SK-N-SH (cell line): ENCODE results near the gene CCDC6. TPM values are rescaled to one million over a fixed set of nuclear protein-coding genes. Genes with fewer than 3 reads are reported as not detected.
A peak's percentile ranks its signal among the peaks of the same experiment; 100 is the strongest.

ENCODE experiments used
- CTCF ChIA-PET: fragments of 300-600, 350-600 bp; formaldehyde crosslinking; extraction: SDS; loops from one replicate; lab custom pipeline; 2021; lab: Yijun Ruan, JAX
- POLR2A ChIA-PET: fragments of 350-600 bp; sonication (Branson Sonifier 250); formaldehyde crosslinking; extraction: SDS; loops from one replicate; lab custom pipeline; 2020; ENCODE audit warnings: antibody characterized with exemption, inconsistent platforms; lab: Yijun Ruan, JAX
- DNase-seq: peaks from one replicate; pipeline ENCODE4 v3.0.0; 2012
- H2AFZ ChIP-seq: fragments of 200-600 bp; sonication (generic); 2 replicates; pipeline ENCODE4 v1.8.1; 2016; ENCODE audit warnings: antibody characterized with exemption, mild to moderate bottlenecking, low read depth
- H3F3A ChIP-seq: fragments of 200-600 bp; sonication (generic); replicated peaks from 2 replicates; pipeline ENCODE3; 2016; ENCODE audit warnings: antibody characterized with exemption, mild to moderate bottlenecking; ENCODE audit not compliant: insufficient read depth
- H3K27ac ChIP-seq, 2 experiments: fragments of 200-500 bp in 1 of 2; fragments of 200-600 bp in 1 of 2; sonication (Bioruptor generic) in 1 of 2; sonication (generic), shearing (Covaris generic) in 1 of 2; 2 replicates each; pipeline versions ENCODE4 v1.5.1 to v1.6.1; 2014 to 2016; ENCODE audit warnings: low read depth in 2 of 2, inconsistent platforms in 1 of 2, low read length in 1 of 2, mild to moderate bottlenecking in 1 of 2, mixed read lengths in 1 of 2
- H3K27me3 ChIP-seq: fragments of 200-600 bp; sonication (generic), shearing (Covaris generic); 2 replicates; pipeline ENCODE4 v1.6.1; 2016; ENCODE audit warnings: mixed run types; ENCODE audit not compliant: insufficient read depth
- H3K36me3 ChIP-seq, 2 experiments: fragments of 200-500 bp in 1 of 2; fragments of 200-600 bp in 1 of 2; sonication (Bioruptor generic) in 1 of 2; sonication (generic) in 1 of 2; replicated peaks in 1 of 2; 2 replicates each; pipeline versions ENCODE3 to v1.5.1; 2014 to 2016; ENCODE audit warnings: low read length in 1 of 2, mild to moderate bottlenecking in 1 of 2; ENCODE audit not compliant: insufficient read depth in 2 of 2, control insufficient read depth in 1 of 2
- H3K4me1 ChIP-seq, 2 experiments: fragments of 200-500 bp in 1 of 2; fragments of 200-600 bp in 1 of 2; sonication (Bioruptor generic) in 1 of 2; sonication (generic), shearing (Covaris generic) in 1 of 2; 2 replicates each; pipeline versions ENCODE4 v1.5.1 to v1.6.1; 2014 to 2016; ENCODE audit warnings: low read depth in 1 of 2, low read length in 1 of 2, mixed run types in 1 of 2; ENCODE audit not compliant: insufficient read depth in 2 of 2, control insufficient read depth in 1 of 2
- H3K4me2 ChIP-seq: fragments of 200-600 bp; sonication (generic), shearing (Covaris generic); 2 replicates; pipeline ENCODE4 v1.6.1; 2017; ENCODE audit warnings: mixed run types
- H3K4me3 ChIP-seq, 2 experiments: fragments of 200-500 bp in 1 of 2; fragments of 200-600 bp in 1 of 2; sonication (Bioruptor generic) in 1 of 2; sonication (generic), shearing (Covaris generic) in 1 of 2; 2 replicates each; pipeline versions ENCODE4 v1.5.1 to v1.8.1; 2014 to 2016; ENCODE audit warnings: low read depth in 2 of 2, inconsistent platforms in 1 of 2, low read length in 1 of 2, mild to moderate bottlenecking in 1 of 2, mixed read lengths in 1 of 2, moderate library complexity in 1 of 2
- H3K79me2 ChIP-seq: fragments of 200-600 bp; sonication (generic); 2 replicates; pipeline ENCODE4 v1.8.1; 2017; ENCODE audit warnings: mild to moderate bottlenecking; ENCODE audit not compliant: insufficient read depth
- H3K9ac ChIP-seq: fragments of 200-600 bp; sonication (generic); 2 replicates; pipeline ENCODE4 v1.6.1; 2017; ENCODE audit warnings: mixed run types
- H3K9me2 ChIP-seq: fragments of 200-600 bp; sonication (generic); 2 replicates; pipeline ENCODE4 v1.6.1; 2017; ENCODE audit warnings: mixed run types
- H3K9me3 ChIP-seq: fragments of 200-600 bp; sonication (generic); 2 replicates; pipeline ENCODE4 v1.6.1; 2017; ENCODE audit warnings: mixed run types, mild to moderate bottlenecking, moderate library complexity
- H4K20me1 ChIP-seq: fragments of 200-600 bp; sonication (generic); 2 replicates; pipeline ENCODE4 v1.6.1; 2017; ENCODE audit warnings: mild to moderate bottlenecking, mixed run types; ENCODE audit not compliant: insufficient read depth
- CHD2 ChIP-seq: fragments of 150-350 bp; IDR thresholded peaks from 2 replicates; pipeline ENCODE4 v1.6.1; 2018; ENCODE audit warnings: low read length; ENCODE audit not compliant: partially characterized antibody
- ELF1 ChIP-seq: IDR thresholded peaks from 2 replicates; pipeline ENCODE4 v1.4.0; 2012
- EP300 ChIP-seq, 2 experiments: IDR thresholded peaks; 2 replicates each; pipeline versions ENCODE4 v1.4.0 to v1.6.1; 2012; ENCODE audit warnings: borderline replicate concordance in 1 of 2, low read depth in 1 of 2, low read length in 1 of 2
- FOSL2 ChIP-seq: IDR thresholded peaks from 2 replicates; pipeline ENCODE4 v1.4.0; 2012; ENCODE audit warnings: low read depth, mild to moderate bottlenecking, moderate library complexity, borderline replicate concordance
- FOXJ3 ChIP-seq: sonication (generic); formaldehyde crosslinking; IDR thresholded peaks from 2 replicates; pipeline ENCODE4 v1.5.1; 2020; ENCODE audit warnings: mild to moderate bottlenecking, missing genetic modification reagents
- FOXM1 ChIP-seq: IDR thresholded peaks from 2 replicates; pipeline ENCODE4 v1.4.0; 2012; ENCODE audit warnings: low read depth, mild to moderate bottlenecking
- GABPA ChIP-seq: IDR thresholded peaks from 2 replicates; pipeline ENCODE4 v1.4.0; 2012; ENCODE audit warnings: low read depth, mild to moderate bottlenecking
- MEF2A ChIP-seq: IDR thresholded peaks from 2 replicates; pipeline ENCODE4 v1.4.0; 2012; ENCODE audit warnings: low read depth, borderline replicate concordance
- MXI1 ChIP-seq: IDR thresholded peaks from 2 replicates; pipeline ENCODE4 v1.6.1; 2012; ENCODE audit warnings: mild to moderate bottlenecking, low read depth, low read length, improper control_type of control experiment
- NFIC ChIP-seq: IDR thresholded peaks from 2 replicates; pipeline ENCODE4 v1.4.0; 2012; ENCODE audit warnings: borderline replicate concordance
- NRF1 ChIP-seq: IDR thresholded peaks from 2 replicates; pipeline ENCODE4 v1.6.1; 2012; ENCODE audit warnings: low read depth, mild to moderate bottlenecking, low read length
- POLR2AphosphoS5 ChIP-seq: IDR thresholded peaks from 2 replicates; pipeline ENCODE4 v1.6.1; 2012; ENCODE audit warnings: low read depth, low read length
- RAD21 ChIP-seq: IDR thresholded peaks from 2 replicates; pipeline ENCODE4 v1.6.1; 2012; ENCODE audit warnings: mild to moderate bottlenecking, low read length
- RCOR1 ChIP-seq: fragments of 150-350 bp; IDR thresholded peaks from 2 replicates; pipeline ENCODE4 v1.6.1; 2017; ENCODE audit warnings: antibody characterized with exemption, low read length
- RFX5 ChIP-seq: IDR thresholded peaks from 2 replicates; pipeline ENCODE4 v1.6.1; 2012; ENCODE audit warnings: mild to moderate bottlenecking, improper control_type of control experiment, low read length
- SIN3A ChIP-seq: IDR thresholded peaks from 2 replicates; pipeline ENCODE4 v1.6.1; 2012; ENCODE audit warnings: low read depth, mild to moderate bottlenecking, low read length, moderate library complexity, borderline replicate concordance
- SMC3 ChIP-seq: IDR thresholded peaks from 2 replicates; pipeline ENCODE4 v1.6.1; 2012; ENCODE audit warnings: low read depth, low read length, improper control_type of control experiment
- TAF1 ChIP-seq: IDR thresholded peaks from 2 replicates; pipeline ENCODE4 v1.6.1; 2012; ENCODE audit warnings: low read depth, mild to moderate bottlenecking, low read length, moderate library complexity, borderline replicate concordance
- TEAD4 ChIP-seq: IDR thresholded peaks from 2 replicates; pipeline ENCODE4 v1.4.0; 2012; ENCODE audit warnings: mild to moderate bottlenecking, borderline replicate concordance; ENCODE audit not compliant: insufficient read depth
- YY1 ChIP-seq: IDR thresholded peaks from 2 replicates; pipeline ENCODE4 v1.4.0; 2012; ENCODE audit warnings: low read depth, mild to moderate bottlenecking
- WGBS: methylation state at CpG from one replicate; pipeline ENCODE4 v1.1.6; 2017; ENCODE audit warnings: low lambda C conversion rate; 5-methylcytosine and 5-hydroxymethylcytosine counted together
- polyA plus RNA-seq, 3 experiments: library from polyadenylated mRNA; depleted of rRNA; stranded (reverse); fragments of >200 nt; gene quantifications; 2 replicates each; pipeline ENCODE4 v1.2.3, GENCODE V29; 2012
- TF ChIP-seq, protein P1 (sequence below): IDR thresholded peaks from 2 replicates; pipeline ENCODE4 v1.4.0; 2012; ENCODE audit warnings: low read depth, borderline replicate concordance
- TF ChIP-seq, protein P2 (sequence below): IDR thresholded peaks from 2 replicates; pipeline ENCODE4 v1.4.0; 2012; ENCODE audit warnings: low read depth, borderline replicate concordance
- TF ChIP-seq, protein P3 (sequence below): fragments of 150-350 bp; IDR thresholded peaks from 2 replicates; pipeline ENCODE4 v1.6.1; 2016; ENCODE audit warnings: mild to moderate bottlenecking, low read depth, low read length
- TF ChIP-seq, protein P4 (sequence below): IDR thresholded peaks from 2 replicates; pipeline ENCODE4; 2012
- TF ChIP-seq, protein P5 (sequence below): fragments of 150-350 bp; IDR thresholded peaks from 2 replicates; pipeline ENCODE4 v1.6.1; 2017; ENCODE audit warnings: antibody characterized with exemption, low read length, low read depth, borderline replicate concordance

CCDC6 gene
- polyA plus RNA-seq (2012; rRNA removed), result 10.8 and 12.7 TPM in 2 replicates
- 13.4 and 14.1 TPM in 2 replicates for polyA plus RNA-seq (2012; cell fraction: cytosol; rRNA removed)
- polyA plus RNA-seq (2012; cell fraction: nucleus; rRNA removed), result 4.9 and 9.8 TPM in 2 replicates

DNA sequence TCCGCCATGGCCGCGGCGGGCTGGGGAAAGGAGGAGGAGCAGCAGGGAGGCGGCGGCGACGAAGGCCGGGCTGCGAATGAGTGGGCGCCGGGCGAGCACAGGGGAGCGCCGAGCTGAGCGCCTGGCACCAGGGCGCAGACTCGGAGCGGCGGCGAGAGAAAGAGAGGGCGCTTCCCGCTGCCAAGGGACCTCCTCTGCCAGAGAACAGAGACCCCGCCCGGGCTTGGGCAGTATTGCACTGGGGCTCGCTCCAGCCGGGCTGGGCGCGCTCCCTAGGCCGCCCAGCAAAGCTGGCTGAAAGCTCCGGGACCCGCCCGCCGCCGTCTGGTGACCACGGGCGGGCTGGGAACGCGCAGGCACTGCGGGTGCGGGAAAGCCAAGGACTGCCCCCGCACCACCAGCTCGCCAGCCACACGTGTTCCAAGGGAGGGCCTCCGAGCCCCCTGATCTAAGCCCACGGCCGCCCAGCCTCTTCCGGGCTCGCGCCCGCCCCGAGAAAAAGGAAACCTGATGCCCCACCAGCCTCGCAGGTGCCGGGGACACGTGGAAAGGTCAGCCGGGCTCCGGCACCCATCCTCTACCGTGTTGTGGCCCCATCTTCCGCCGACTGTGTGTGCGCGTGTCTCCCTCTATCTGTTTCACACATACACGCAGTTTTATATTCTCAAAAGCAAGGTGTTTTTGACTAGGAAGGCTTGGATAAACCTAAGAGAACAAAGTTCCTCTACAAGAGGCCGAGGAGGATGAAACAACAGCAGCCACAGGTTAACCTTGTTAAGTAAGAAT lies at the start of gene CCDC6:
CCDC6 (minus strand) TSS at position 140 of the 786 bp plus-strand sequence; CDS start at position 8, 132 bp downstream.
- peak; percentile 95 for DNase-seq
- no peaks in the 10 kb centered on the region for H3K27me3 ChIP-seq
- peak within 1 kb of the TSS; percentile 76 to 89 for H3K27ac ChIP-seq
- POLR2A ChIA-PET, result interaction anchor here (0.8 to 1.3 kb wide), 7 partner anchors 11 to 730 kb away, joined by 3 to 4 read pairs (median 3); partner anchors contain the start of genes PHYHIPL and SLC16A9
- peaks cover 44% of the 10 kb centered on the region for H3K79me2 ChIP-seq
- H3F3A ChIP-seq, result peaks cover 22% of the 10 kb centered on the region
- no peaks in the 10 kb centered on the region for H3K9me3 ChIP-seq
- H4K20me1 ChIP-seq, result peaks cover 27% of the 10 kb centered on the region
- H3K9me2 ChIP-seq, result no peaks in the 10 kb centered on the region
- peaks cover 0 to 8% of the 10 kb centered on the region in 2 experiments for H3K36me3 ChIP-seq
- CTCF ChIA-PET, result interaction anchor here (0.6 to 3.2 kb wide), 31 partner anchors 9 to 815 kb away, joined by 3 to 22 read pairs (median 4); no protein-coding TSS in a partner anchor
- H3K4me2 ChIP-seq, result peak within 1 kb of the TSS; percentile 97
- H3K9ac ChIP-seq, result peak within 1 kb of the TSS; percentile 84
- H3K4me1 ChIP-seq, result peaks cover 9 to 10% of the 10 kb centered on the region in 2 experiments; a peak in 3 of 4 replicates
- WGBS, result 2% methylated on average over 16 of the region's 64 CpGs
- H2AFZ ChIP-seq, result peak within 1 kb of the TSS; percentile 88
- peak within 1 kb of the TSS; percentile 85 to 100 for H3K4me3 ChIP-seq
- peak; percentile 53 for TF ChIP-seq CHD2
- TF ChIP-seq SMC3, result peak; percentile 41
- peak; percentile 51; the same call in 1 of the 2 replicates for TF ChIP-seq NFIC
- TF ChIP-seq RCOR1, result no peak; the same call in 1 of the 2 replicates
- TF ChIP-seq, protein P1, sequence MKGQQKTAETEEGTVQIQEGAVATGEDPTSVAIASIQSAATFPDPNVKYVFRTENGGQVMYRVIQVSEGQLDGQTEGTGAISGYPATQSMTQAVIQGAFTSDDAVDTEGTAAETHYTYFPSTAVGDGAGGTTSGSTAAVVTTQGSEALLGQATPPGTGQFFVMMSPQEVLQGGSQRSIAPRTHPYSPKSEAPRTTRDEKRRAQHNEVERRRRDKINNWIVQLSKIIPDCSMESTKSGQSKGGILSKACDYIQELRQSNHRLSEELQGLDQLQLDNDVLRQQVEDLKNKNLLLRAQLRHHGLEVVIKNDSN, result no peak
- TF ChIP-seq ELF1, result peak; percentile 41
- TF ChIP-seq FOXM1, result no peak
- TF ChIP-seq TEAD4, result no peak
- TF ChIP-seq NRF1, result peak; percentile 66
- TF ChIP-seq RAD21, result peak; percentile 51
- 0 out of 2 replicates have a peak, but pooled peaks have one; percentile 4 for TF ChIP-seq RFX5
- TF ChIP-seq, protein P2, sequence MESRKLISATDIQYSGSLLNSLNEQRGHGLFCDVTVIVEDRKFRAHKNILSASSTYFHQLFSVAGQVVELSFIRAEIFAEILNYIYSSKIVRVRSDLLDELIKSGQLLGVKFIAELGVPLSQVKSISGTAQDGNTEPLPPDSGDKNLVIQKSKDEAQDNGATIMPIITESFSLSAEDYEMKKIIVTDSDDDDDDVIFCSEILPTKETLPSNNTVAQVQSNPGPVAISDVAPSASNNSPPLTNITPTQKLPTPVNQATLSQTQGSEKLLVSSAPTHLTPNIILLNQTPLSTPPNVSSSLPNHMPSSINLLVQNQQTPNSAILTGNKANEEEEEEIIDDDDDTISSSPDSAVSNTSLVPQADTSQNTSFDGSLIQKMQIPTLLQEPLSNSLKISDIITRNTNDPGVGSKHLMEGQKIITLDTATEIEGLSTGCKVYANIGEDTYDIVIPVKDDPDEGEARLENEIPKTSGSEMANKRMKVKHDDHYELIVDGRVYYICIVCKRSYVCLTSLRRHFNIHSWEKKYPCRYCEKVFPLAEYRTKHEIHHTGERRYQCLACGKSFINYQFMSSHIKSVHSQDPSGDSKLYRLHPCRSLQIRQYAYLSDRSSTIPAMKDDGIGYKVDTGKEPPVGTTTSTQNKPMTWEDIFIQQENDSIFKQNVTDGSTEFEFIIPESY, result no peak; the same call in 1 of the 2 replicates
- no peak for TF ChIP-seq EP300 (IDR thresholded peaks at IDR 0.05; ENCODE audit: borderline replicate concordance in 1 of 2, low read depth in 1 of 2, low read length in 1 of 2)
- peak; percentile 91 for TF ChIP-seq MXI1
- peak; percentile 70 for TF ChIP-seq GABPA
- peak; percentile 57 for TF ChIP-seq POLR2AphosphoS5
- TF ChIP-seq MEF2A, result no peak
- TF ChIP-seq TAF1, result peak; percentile 96
- TF ChIP-seq, protein P3, sequence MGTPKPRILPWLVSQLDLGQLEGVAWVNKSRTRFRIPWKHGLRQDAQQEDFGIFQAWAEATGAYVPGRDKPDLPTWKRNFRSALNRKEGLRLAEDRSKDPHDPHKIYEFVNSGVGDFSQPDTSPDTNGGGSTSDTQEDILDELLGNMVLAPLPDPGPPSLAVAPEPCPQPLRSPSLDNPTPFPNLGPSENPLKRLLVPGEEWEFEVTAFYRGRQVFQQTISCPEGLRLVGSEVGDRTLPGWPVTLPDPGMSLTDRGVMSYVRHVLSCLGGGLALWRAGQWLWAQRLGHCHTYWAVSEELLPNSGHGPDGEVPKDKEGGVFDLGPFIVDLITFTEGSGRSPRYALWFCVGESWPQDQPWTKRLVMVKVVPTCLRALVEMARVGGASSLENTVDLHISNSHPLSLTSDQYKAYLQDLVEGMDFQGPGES, result no peak
- TF ChIP-seq SIN3A, result peak; percentile 66; the same call in 1 of the 2 replicates
- no peak for TF ChIP-seq FOXJ3 (CRISPR knock-in tag)
- TF ChIP-seq FOSL2, result no peak
- peak; percentile 79 for TF ChIP-seq YY1
- TF ChIP-seq, protein P4, sequence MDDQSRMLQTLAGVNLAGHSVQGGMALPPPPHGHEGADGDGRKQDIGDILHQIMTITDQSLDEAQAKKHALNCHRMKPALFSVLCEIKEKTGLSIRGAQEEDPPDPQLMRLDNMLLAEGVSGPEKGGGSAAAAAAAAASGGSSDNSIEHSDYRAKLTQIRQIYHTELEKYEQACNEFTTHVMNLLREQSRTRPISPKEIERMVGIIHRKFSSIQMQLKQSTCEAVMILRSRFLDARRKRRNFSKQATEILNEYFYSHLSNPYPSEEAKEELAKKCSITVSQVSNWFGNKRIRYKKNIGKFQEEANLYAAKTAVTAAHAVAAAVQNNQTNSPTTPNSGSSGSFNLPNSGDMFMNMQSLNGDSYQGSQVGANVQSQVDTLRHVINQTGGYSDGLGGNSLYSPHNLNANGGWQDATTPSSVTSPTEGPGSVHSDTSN, result no peak
- TF ChIP-seq, protein P5, sequence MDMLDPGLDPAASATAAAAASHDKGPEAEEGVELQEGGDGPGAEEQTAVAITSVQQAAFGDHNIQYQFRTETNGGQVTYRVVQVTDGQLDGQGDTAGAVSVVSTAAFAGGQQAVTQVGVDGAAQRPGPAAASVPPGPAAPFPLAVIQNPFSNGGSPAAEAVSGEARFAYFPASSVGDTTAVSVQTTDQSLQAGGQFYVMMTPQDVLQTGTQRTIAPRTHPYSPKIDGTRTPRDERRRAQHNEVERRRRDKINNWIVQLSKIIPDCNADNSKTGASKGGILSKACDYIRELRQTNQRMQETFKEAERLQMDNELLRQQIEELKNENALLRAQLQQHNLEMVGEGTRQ, result no peak
